ENCODE measurements around the gene PAX6. TPM values are rescaled to one million over a fixed set of nuclear protein-coding genes. Genes with fewer than 3 reads are reported as not detected.
A peak's percentile ranks its signal among the peaks of the same experiment; 100 is the strongest.

PAX6 gene
- total and polyA plus RNA-seq, 2 of the 13 experiments (the other 11 are each of a cell fraction or from before 2014, with no cell fraction given) = 0.15 to 1.1 TPM

- TF ChIP-seq MYPOP (CRISPR knock-in tag; IDR thresholded peaks at IDR 0.05) = peak; percentile 99
- no peak for TF ChIP-seq HMGXB3 (CRISPR knock-in tag; IDR thresholded peaks at IDR 0.05; ENCODE audit: borderline replicate concordance)
- no peak for TF ChIP-seq CHCHD3 (CRISPR knock-in tag; IDR thresholded peaks at IDR 0.05)
- no peak for TF ChIP-seq TARDBP (CRISPR knock-in tag; IDR thresholded peaks at IDR 0.05)
- 0 out of 2 replicates have a peak, but pooled peaks have one; percentile 40 for TF ChIP-seq MYNN (CRISPR knock-in tag; IDR thresholded peaks at IDR 0.05; ENCODE audit: low read depth)
- TF ChIP-seq ZNF138 (CRISPR knock-in tag; IDR thresholded peaks at IDR 0.05; ENCODE audit: low read depth) = 0 out of 2 replicates have a peak, but pooled peaks have one; percentile 25
- TF ChIP-seq FUBP1 (CRISPR knock-in tag; IDR thresholded peaks at IDR 0.05; ENCODE audit: borderline replicate concordance) = no peak
- TF ChIP-seq PAF1 (CRISPR knock-in tag; IDR thresholded peaks at IDR 0.05) = no peak
- TF ChIP-seq ATF7-NPFF (CRISPR knock-in tag; IDR thresholded peaks at IDR 0.05; ENCODE audit: low read depth) = peak; percentile 64; the same call in 1 of the 2 replicates
- TF ChIP-seq ZNF589 (CRISPR knock-in tag; conservative IDR thresholded peaks at IDR 0.05) = no peak
- no peak for TF ChIP-seq ZNF264 (CRISPR knock-in tag; IDR thresholded peaks at IDR 0.05)
- TF ChIP-seq CBX2 (IDR thresholded peaks at IDR 0.05; ENCODE audit: low read depth, low read length) = no peak; the same call in 1 of the 2 replicates
- peak; percentile 97 for TF ChIP-seq CBX2 (CRISPR knock-in tag; IDR thresholded peaks at IDR 0.05; ENCODE audit: low read depth)
- TF ChIP-seq ASH2L (IDR thresholded peaks at IDR 0.05; ENCODE audit: insufficient read length, low read depth, low read length) = peak; percentile 24
- TF ChIP-seq ZNF160 (CRISPR knock-in tag; IDR thresholded peaks at IDR 0.05) = no peak
- no peak for TF ChIP-seq ZNF724P (CRISPR knock-in tag; IDR thresholded peaks at IDR 0.05; ENCODE audit: borderline replicate concordance)
- no peak for TF ChIP-seq ERF (CRISPR knock-in tag; IDR thresholded peaks at IDR 0.05)
- no peak for TF ChIP-seq ZNF280B (CRISPR knock-in tag; IDR thresholded peaks at IDR 0.05; ENCODE audit: borderline replicate concordance)
Measured at GRCh38 chr11:31809857-31810778, 1.0 kb downstream of the PAX6 start (continued).
